K562 (cell line): ENCODE measurements around the gene ALKBH7. TPM values are rescaled to one million over a fixed set of nuclear protein-coding genes. Genes with fewer than 3 reads are reported as not detected.

Source experiments
- ATAC-seq: fragments of 200-7000 bp; cut with Tn5 transposase; 3 replicates; pipeline ENCODE4 v1.9.1; 2020; ENCODE audit warnings: moderate library complexity
- BruUV-seq: library from RNA; stranded (reverse); fragments of 400-500 nt; replicated peaks from 2 replicates; lab custom pipeline; 2021; lab: Mats Ljungman, UMichigan
- CTCF ChIA-PET: fragments of 300-600 bp; formaldehyde crosslinking; extraction: SDS; loops from one replicate; lab custom pipeline; 2021; ENCODE audit warnings: low intra/inter-chr PET ratio; lab: Yijun Ruan, JAX
- POLR2A ChIA-PET: fragments of 300-600, 350-650 bp; sonication (Branson Sonifier 250); formaldehyde crosslinking; extraction: SDS; loops from one replicate; lab custom pipeline; 2021; ENCODE audit warnings: antibody characterized with exemption, inconsistent platforms; lab: Yijun Ruan, JAX
- DNase-seq, 4 experiments: peaks; one replicate each; pipeline versions ENCODE4 v3.0.0 to v3.0.0-alpha.2; 2011 to 2018; ENCODE audit warnings: low spot score in 3 of 4, mixed read lengths in 3 of 4; ENCODE audit errors: extremely low read depth in 1 of 4
- FAIRE-seq: peaks from 2 replicates; lab custom pipeline; 2011; peaks lifted over from hg19 to GRCh38; lab: Jason Lieb, UNC
- H2AFZ ChIP-seq: 2 replicates; pipeline ENCODE4 v1.6.0; 2011; ENCODE audit warnings: low read depth, low read length, control low read depth, inconsistent platforms
- H3K27ac ChIP-seq: fragments of 200-600 bp; 3 replicates; pipeline ENCODE4 v1.8.0; 2011; ENCODE audit warnings: low read depth, mild to moderate bottlenecking, control low read depth, inconsistent platforms, low read length, moderate library complexity, mixed read lengths; ENCODE audit errors: extremely low read depth
- H3K27me3 ChIP-seq, 2 experiments: fragments of 300-600 bp in 1 of 2; 2 replicates in 1 of 2; 3 replicates in 1 of 2; pipeline versions ENCODE4 v1.6.0 to v1.8.0; 2011; ENCODE audit warnings: inconsistent platforms in 2 of 2, low read length in 2 of 2, mild to moderate bottlenecking in 1 of 2, mixed read lengths in 1 of 2, moderate library complexity in 1 of 2; ENCODE audit not compliant: control insufficient read depth in 2 of 2, insufficient read depth in 2 of 2
- H3K36me3 ChIP-seq: fragments of 300-600 bp; 3 replicates; pipeline ENCODE4 v1.8.0; 2011; ENCODE audit warnings: mild to moderate bottlenecking, low read length, inconsistent platforms; ENCODE audit not compliant: control insufficient read depth, insufficient read depth
- H3K4me1 ChIP-seq, 2 experiments: fragments of 200-600 bp in 1 of 2; replicated peaks in 1 of 2; 2 replicates in 1 of 2; 3 replicates in 1 of 2; pipeline versions ENCODE4 v1.5.1 to v1.8.0; 2011; ENCODE audit warnings: inconsistent platforms in 2 of 2, low read length in 2 of 2, mild to moderate bottlenecking in 1 of 2, mixed read lengths in 1 of 2, moderate library complexity in 1 of 2; ENCODE audit not compliant: control insufficient read depth in 2 of 2, insufficient read depth in 2 of 2
- H3K4me2 ChIP-seq: 2 replicates; pipeline ENCODE4 v1.6.1; 2011; ENCODE audit warnings: low read length, control low read depth, inconsistent platforms, mixed read lengths; ENCODE audit not compliant: insufficient read depth
- H3K4me3 ChIP-seq: fragments of 200-600 bp; sonication (generic), shearing (Covaris generic); 2 replicates; pipeline ENCODE4 v1.5.1; 2016; ENCODE audit warnings: control low read depth, inconsistent platforms
- H3K79me2 ChIP-seq: fragments of 200-600 bp; 3 replicates; pipeline ENCODE4 v1.8.0; 2011; ENCODE audit warnings: low read length, inconsistent platforms; ENCODE audit not compliant: control insufficient read depth, insufficient read depth
- H3K9ac ChIP-seq, 2 experiments: 2 replicates each; pipeline versions ENCODE4 v1.6.0 to v1.6.1; 2011; ENCODE audit warnings: low read depth in 2 of 2, low read length in 2 of 2, control low read depth in 1 of 2, inconsistent platforms in 1 of 2, mild to moderate bottlenecking in 1 of 2, mixed read lengths in 1 of 2; ENCODE audit not compliant: insufficient read depth in 1 of 2
- H3K9me1 ChIP-seq: one replicate; pipeline ENCODE4 v1.6.0; 2011; ENCODE audit warnings: inconsistent platforms, mild to moderate bottlenecking, low read length, moderate library complexity; ENCODE audit not compliant: control insufficient read depth, insufficient read depth
- H3K9me3 ChIP-seq: replicated peaks from 2 replicates; pipeline ENCODE4 v1.5.1; 2011; ENCODE audit warnings: low read depth, low read length, inconsistent platforms; ENCODE audit not compliant: control insufficient read depth, insufficient read depth
- H4K20me1 ChIP-seq: replicated peaks from 2 replicates; pipeline ENCODE4 v1.6.1; 2011; ENCODE audit warnings: low read length, inconsistent platforms, mixed read lengths; ENCODE audit not compliant: control insufficient read depth, insufficient read depth
- ARHGAP35 ChIP-seq: fragments of 450-650 bp; IDR thresholded peaks from 2 replicates; pipeline ENCODE4 v1.6.1; 2018; ENCODE audit not compliant: partially characterized antibody
- CREB1 ChIP-seq, 2 experiments: sonication (generic) in 1 of 2; formaldehyde crosslinking in 1 of 2; IDR thresholded peaks; 2 replicates each; pipeline versions ENCODE4 v1.6.1 to v1.8.0; 2012 to 2022; ENCODE audit warnings: inconsistent platforms in 1 of 2, mild to moderate bottlenecking in 1 of 2, missing genetic modification reagents in 1 of 2, moderate library complexity in 1 of 2
- DPF2 ChIP-seq: fragments of 450-650 bp; IDR thresholded peaks from 2 replicates; pipeline ENCODE4 v1.6.1; 2016
- ESRRA ChIP-seq: fragments of 450-650 bp; IDR thresholded peaks from 2 replicates; pipeline ENCODE4 v1.6.1; 2014; ENCODE audit warnings: low read depth, mild to moderate bottlenecking, moderate library complexity, borderline replicate concordance
- GATA2 ChIP-seq: sonication (generic); formaldehyde crosslinking; IDR thresholded peaks from 2 replicates; pipeline ENCODE4 v1.4.0; 2020; ENCODE audit warnings: mild to moderate bottlenecking, missing genetic modification reagents
- HDAC6 ChIP-seq: IDR thresholded peaks from 2 replicates; pipeline ENCODE4 v1.6.1; 2012; ENCODE audit warnings: low read depth, mild to moderate bottlenecking, control low read depth, inconsistent platforms, low read length, moderate library complexity
- HMGN3 ChIP-seq: IDR thresholded peaks from 2 replicates; pipeline ENCODE4 v1.6.1; 2011; ENCODE audit warnings: borderline replicate concordance, low read depth, mild to moderate bottlenecking, mixed read lengths, low read length; ENCODE audit not compliant: insufficient read length; ENCODE audit errors: extremely low read depth
- MEF2A ChIP-seq: IDR thresholded peaks from 2 replicates; pipeline ENCODE4 v1.6.1; 2011; ENCODE audit warnings: low read depth, mild to moderate bottlenecking, low read length, moderate library complexity; ENCODE audit not compliant: control insufficient read depth
- NFYB ChIP-seq: IDR thresholded peaks from 2 replicates; pipeline ENCODE4 v1.6.1; 2011; ENCODE audit warnings: mild to moderate bottlenecking, moderate library complexity; ENCODE audit not compliant: insufficient read length; ENCODE audit errors: extremely low read depth
- PHF20 ChIP-seq: fragments of 450-650 bp; IDR thresholded peaks from 2 replicates; pipeline ENCODE4 v1.6.1; 2018; ENCODE audit not compliant: partially characterized antibody
- PML ChIP-seq: IDR thresholded peaks from 2 replicates; pipeline ENCODE4 v1.6.1; 2012; ENCODE audit warnings: low read length, inconsistent platforms
- POLR2AphosphoS5 ChIP-seq: IDR thresholded peaks from 2 replicates; pipeline ENCODE4 v1.6.1; 2011; ENCODE audit warnings: mild to moderate bottlenecking, low read depth, low read length, moderate library complexity; ENCODE audit not compliant: control insufficient read depth, insufficient read depth
- PRPF4 ChIP-seq: fragments of 200-400 bp; formaldehyde crosslinking; IDR thresholded peaks from one replicate; pipeline ENCODE4 v1.6.1; 2017; ENCODE audit warnings: low read length, low read depth, mild to moderate bottlenecking; ENCODE audit not compliant: insufficient read depth, poor library complexity, severe bottlenecking
- RBM17 ChIP-seq: fragments of 200-400 bp; formaldehyde crosslinking; IDR thresholded peaks from 2 replicates; pipeline ENCODE4 v1.6.1; 2017; ENCODE audit warnings: low read depth, mild to moderate bottlenecking, low read length, borderline replicate concordance
- SIRT6 ChIP-seq: IDR thresholded peaks from one replicate; pipeline ENCODE4 v1.6.1; 2012; ENCODE audit warnings: low read depth, mild to moderate bottlenecking, control low read depth, inconsistent platforms, low read length, moderate library complexity
- SNRNP70 ChIP-seq: fragments of 200-400 bp; formaldehyde crosslinking; optimal IDR thresholded peaks from 2 replicates; pipeline ENCODE3; 2017; ENCODE audit warnings: low read depth, low read length
- ZFPM2 ChIP-seq: fragments of 250-450 bp; sonication (Bioruptor Pico); IDR thresholded peaks from 2 replicates; pipeline ENCODE4 v1.5.1; 2022; ENCODE audit warnings: mild to moderate bottlenecking
- ZKSCAN3 ChIP-seq: fragments of 250-450 bp; sonication (Bioruptor Pico); IDR thresholded peaks from 2 replicates; pipeline ENCODE4 v1.4.0; 2020
- WGBS: fragments of 100-300 bp; shearing (Covaris generic); methylation state at CpG from one replicate; pipeline ENCODE4 v1.1.6; 2016; ENCODE audit warnings: low coverage, mixed read lengths; ENCODE audit not compliant: insufficient coverage; ENCODE audit errors: missing lambda C conversion rate; 5-methylcytosine and 5-hydroxymethylcytosine counted together
- in situ Hi-C: fragments of 300-500 bp; cut with MboI; formaldehyde crosslinking; loops from 4 replicates; pipeline ENCODE4 v1.15.0; 2018; ENCODE audit warnings: inconsistent platforms, mixed read lengths
- intact Hi-C: fragments of 100-400 bp; cut with micrococcal nuclease; formaldehyde crosslinking; loops from 2 replicates; pipeline ENCODE4 v1.14.2; 2022
- polyA plus RNA-seq, 8 experiments: library from polyadenylated mRNA; depleted of rRNA in 4 of 8; stranded (reverse) in 5 of 8; unstranded in 3 of 8; fragments of >200 nt; fragmentation: Nextera tagmentation in 2 of 8; fragmentation: Illumina TruSeq in 1 of 8; extraction: Ambion mirVana in 2 of 8; extraction: Trizol in 1 of 8; gene quantifications; 2 replicates each; pipeline versions ENCODE4 v1.2.1 to v1.2.3, GENCODE V29; 2011 to 2014; ENCODE audit warnings: inconsistent platforms in 1 of 8, missing spikeins in 1 of 8
- total RNA-seq, 7 experiments: library from RNA; depleted of rRNA in 6 of 7; stranded (reverse); fragments of >200 nt in 6 of 7; fragmentation: Illumina TruSeq in 2 of 7; extraction: Trizol in 2 of 7; gene quantifications; 2 replicates each; pipeline versions ENCODE4 v1.2.1 to v1.2.3, GENCODE V29; 2011 to 2021; ENCODE audit warnings: low replicate concordance in 1 of 7
- TF ChIP-seq, protein P1 (sequence below): fragments of 150-350 bp; IDR thresholded peaks from 2 replicates; pipeline ENCODE4 v1.6.1; 2014; ENCODE audit warnings: low read depth, mild to moderate bottlenecking, low read length, borderline replicate concordance

ALKBH7 gene
- total and polyA plus RNA-seq, 9 of the 15 experiments (the other 6 are each of a cell fraction or from before 2014, with no cell fraction given) = 0.69 to 94.8 (median 17.6) TPM

DNA sequence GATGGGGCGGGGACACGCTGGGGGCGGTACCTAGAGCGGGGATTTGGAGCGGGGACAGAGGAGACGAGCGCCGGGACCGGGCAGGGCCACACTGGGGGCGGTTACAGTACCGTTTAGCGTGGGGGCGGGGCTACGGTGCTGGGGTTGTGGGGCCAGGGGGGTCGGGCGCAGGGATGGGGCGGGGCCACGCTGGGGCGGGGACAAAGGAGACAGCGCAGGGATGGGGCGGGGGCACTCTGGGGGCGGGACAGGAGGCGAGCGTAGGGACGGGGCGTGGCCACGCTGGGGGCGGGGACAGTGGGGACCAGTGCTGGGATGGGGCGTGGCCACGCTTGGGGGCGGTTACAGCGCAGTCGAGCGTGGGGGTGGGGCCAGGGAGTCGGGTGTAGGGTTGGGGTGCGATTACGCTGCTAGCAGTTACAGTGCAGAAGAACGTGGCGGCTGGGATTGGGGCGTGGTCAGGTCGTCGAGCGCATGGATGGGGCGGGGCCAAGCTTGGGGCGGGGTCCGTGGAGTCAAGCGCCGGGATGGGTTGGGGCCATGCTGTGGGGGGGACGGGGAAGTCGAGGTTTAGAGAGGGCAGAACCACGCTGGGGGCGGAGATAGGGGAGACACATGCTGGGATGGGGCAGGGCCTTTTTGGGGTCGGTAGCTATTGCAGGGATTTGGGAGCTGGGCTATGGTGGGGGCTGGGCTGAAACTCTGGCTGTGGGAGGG lies 660 bp downstream of the ALKBH7 start:
- 2% methylated on average over 26 of the region's 53 CpGs for WGBS
- intact Hi-C loops (no loop called here), in situ Hi-C loops (no loop called here)
- Histone ChIP-seq H3K9me1 (no peaks in the 10 kb centered on the region), H3K4me1 (peaks cover 8 to 62% of the 10 kb centered on the region in 2 experiments), H3K36me3 (peaks cover 30% of the 10 kb centered on the region; the same call in 2 of the 3 replicates), H3K27ac (peak overlapping the region; percentile 97), H3K9ac (peak overlapping the region; percentile 78 to 94), H3K4me2 (peak overlapping the region; percentile 94), H3K79me2 (peaks cover 7% of the 10 kb centered on the region; the same call in 2 of the 3 replicates), H3K27me3 (no peaks in the 10 kb centered on the region), H3K4me3 (peak overlapping the region; percentile 99), H3K9me3 (no peaks in the 10 kb centered on the region), H2AFZ (peak overlapping the region; percentile 97), H4K20me1 (no peaks in the 10 kb centered on the region)
- POLR2A ChIA-PET = interaction anchor here (0.6 to 2.0 kb wide), 9 partner anchors 11 to 517 kb away, joined by 3 to 29 read pairs (median 4); partner anchors contain the start of genes CLPP, GTF2F1, KHSRP and TNFSF9
- CTCF ChIA-PET = no interaction called here
- BruUV-seq = no TSS peak
- DNase-seq (peak; percentile 94 to 99 (median 95)), FAIRE-seq (peak; percentile 98), ATAC-seq (peak; percentile 82)
- no peak for TF ChIP-seq NFYB
- peak; percentile 42; the same call in 1 of the 2 replicates for TF ChIP-seq CREB1 (IDR thresholded peaks at IDR 0.05)
- TF ChIP-seq CREB1 (CRISPR knock-in tag; IDR thresholded peaks at IDR 0.05) = no peak
- no peak for TF ChIP-seq MEF2A
- peak; percentile 36 for TF ChIP-seq PHF20
- no peak for TF ChIP-seq RBM17
- TF ChIP-seq PML = no peak
- TF ChIP-seq ZFPM2 = no peak
- TF ChIP-seq ARHGAP35 = no peak
- no peak for TF ChIP-seq HDAC6
- TF ChIP-seq SNRNP70 = no peak
- TF ChIP-seq HMGN3 = peak; percentile 25
- no peak for TF ChIP-seq ESRRA
- TF ChIP-seq, protein P1, sequence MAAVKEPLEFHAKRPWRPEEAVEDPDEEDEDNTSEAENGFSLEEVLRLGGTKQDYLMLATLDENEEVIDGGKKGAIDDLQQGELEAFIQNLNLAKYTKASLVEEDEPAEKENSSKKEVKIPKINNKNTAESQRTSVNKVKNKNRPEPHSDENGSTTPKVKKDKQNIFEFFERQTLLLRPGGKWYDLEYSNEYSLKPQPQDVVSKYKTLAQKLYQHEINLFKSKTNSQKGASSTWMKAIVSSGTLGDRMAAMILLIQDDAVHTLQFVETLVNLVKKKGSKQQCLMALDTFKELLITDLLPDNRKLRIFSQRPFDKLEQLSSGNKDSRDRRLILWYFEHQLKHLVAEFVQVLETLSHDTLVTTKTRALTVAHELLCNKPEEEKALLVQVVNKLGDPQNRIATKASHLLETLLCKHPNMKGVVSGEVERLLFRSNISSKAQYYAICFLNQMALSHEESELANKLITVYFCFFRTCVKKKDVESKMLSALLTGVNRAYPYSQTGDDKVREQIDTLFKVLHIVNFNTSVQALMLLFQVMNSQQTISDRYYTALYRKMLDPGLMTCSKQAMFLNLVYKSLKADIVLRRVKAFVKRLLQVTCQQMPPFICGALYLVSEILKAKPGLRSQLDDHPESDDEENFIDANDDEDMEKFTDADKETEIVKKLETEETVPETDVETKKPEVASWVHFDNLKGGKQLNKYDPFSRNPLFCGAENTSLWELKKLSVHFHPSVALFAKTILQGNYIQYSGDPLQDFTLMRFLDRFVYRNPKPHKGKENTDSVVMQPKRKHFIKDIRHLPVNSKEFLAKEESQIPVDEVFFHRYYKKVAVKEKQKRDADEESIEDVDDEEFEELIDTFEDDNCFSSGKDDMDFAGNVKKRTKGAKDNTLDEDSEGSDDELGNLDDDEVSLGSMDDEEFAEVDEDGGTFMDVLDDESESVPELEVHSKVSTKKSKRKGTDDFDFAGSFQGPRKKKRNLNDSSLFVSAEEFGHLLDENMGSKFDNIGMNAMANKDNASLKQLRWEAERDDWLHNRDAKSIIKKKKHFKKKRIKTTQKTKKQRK = no peak
- no peak for TF ChIP-seq ZKSCAN3 (CRISPR knock-in tag)
- TF ChIP-seq DPF2 = peak; percentile 29; the same call in 1 of the 2 replicates
- TF ChIP-seq POLR2AphosphoS5 = 0 out of 2 replicates have a peak, but pooled peaks have one; percentile 11
- TF ChIP-seq SIRT6 = no peak
- TF ChIP-seq PRPF4 = no peak
- TF ChIP-seq GATA2 (CRISPR knock-in tag) = no peak
